ENCODE data around the gene SGMS1.

- TF ChIP-seq PATZ1 (CRISPR knock-in tag; IDR thresholded peaks at IDR 0.05; ENCODE audit: borderline replicate concordance) (no peak), RARB (CRISPR knock-in tag; IDR thresholded peaks at IDR 0.05) (no peak), CREB5 (CRISPR knock-in tag; IDR thresholded peaks at IDR 0.05; ENCODE audit: low read depth) (no peak), ISL1 (CRISPR knock-in tag; IDR thresholded peaks at IDR 0.05) (no peak), ESRRG (CRISPR knock-in tag; IDR thresholded peaks at IDR 0.05) (no peak), ZFP3 (CRISPR knock-in tag; IDR thresholded peaks at IDR 0.05) (no peak), ZFP30 (CRISPR knock-in tag; IDR thresholded peaks at IDR 0.05) (no peak), TOX (CRISPR knock-in tag; IDR thresholded peaks at IDR 0.05; ENCODE audit: borderline replicate concordance) (no peak), ZNF70 (CRISPR knock-in tag; IDR thresholded peaks at IDR 0.05) (no peak), POU6F1 (CRISPR knock-in tag; IDR thresholded peaks at IDR 0.05; ENCODE audit: borderline replicate concordance, low read depth) (no peak)
Observed at GRCh38 chr10:50593523-50594376, 30.0 kb downstream of the SGMS1 start.

All from SK-N-SH treated with all-trans-retinoic acid at 6 μM for 48 hours (cell line).